ENCODE measurements around the gene RSPH6A.
A peak's percentile ranks its signal among the peaks of the same experiment; 100 is the strongest.

Gene RSPH6A

GRCh38 chr19:45768655-45768983 is 46.5 kb downstream of the RSPH6A start (continued):
- no peak for TF ChIP-seq ZNF518A (tag by site-specific recombination; conservative IDR thresholded peaks at IDR 0.05; ENCODE audit: low read depth)
- no peak for TF ChIP-seq ZSCAN30 (tag by site-specific recombination; IDR thresholded peaks at IDR 0.05)
- peak; percentile 64; the same call in 1 of the 2 replicates for TF ChIP-seq ZNF513 (tag by site-specific recombination; IDR thresholded peaks at IDR 0.05)
- TF ChIP-seq ZNF398 (tag by site-specific recombination; IDR thresholded peaks at IDR 0.05) = peak; percentile 92; the same call in 1 of the 2 replicates
- no peak for TF ChIP-seq ZSCAN5A (tag by site-specific recombination; IDR thresholded peaks at IDR 0.05)

GRCh38 chr19:45767881-45768654 is 47.0 kb downstream of the RSPH6A start:
- Histone ChIP-seq H3K4me1 (ENCODE audit: control insufficient read depth, insufficient read depth, low read length) (peaks cover 25% of the 10 kb centered on the region), H3K4me3 (ENCODE audit: low read depth, low read length) (peak overlapping the region; percentile 70), H3K27ac (ENCODE audit: extremely low read depth, low read depth, low read length) (peak overlapping the region; percentile 98), H3K9me3 (ENCODE audit: control insufficient read depth, insufficient read depth, low read depth, low read length) (no peaks in the 10 kb centered on the region), H3K36me3 (ENCODE audit: control insufficient read depth in 2 of 2, insufficient read depth in 1 of 2, low read length in 2 of 2) (peaks cover 0 to 16% of the 10 kb centered on the region in 2 experiments; a peak in 2 of 3 replicates)
- POLR2A ChIA-PET = interaction anchor here (1.0 to 7.2 kb wide), 20 partner anchors 11 to 253 kb away, joined by 3 to 133 read pairs (median 12); partner anchors contain the start of genes DMWD, FBXO46, FOXA3 and OPA3
- CTCF ChIA-PET = interaction anchor here (0.5 to 2.8 kb wide), 12 partner anchors 11 to 118 kb away, joined by 3 to 61 read pairs (median 6); partner anchors contain the start of genes FBXO46, QPCTL and SNRPD2
- TF ChIP-seq ZNF544 (tag by site-specific recombination; IDR thresholded peaks at IDR 0.05) (no peak), ZEB2 (tag by site-specific recombination; IDR thresholded peaks at IDR 0.05) (peak; percentile 12), ZNF488 (tag by site-specific recombination; IDR thresholded peaks at IDR 0.05) (no peak), ZNF26 (tag by site-specific recombination; IDR thresholded peaks at IDR 0.05) (no peak), ZBTB44 (tag by site-specific recombination; IDR thresholded peaks at IDR 0.05) (0 out of 2 replicates have a peak, but pooled peaks have one; percentile 21), ZBTB17 (tag by site-specific recombination; IDR thresholded peaks at IDR 0.05) (peak; percentile 47), KLF8 (tag by site-specific recombination; IDR thresholded peaks at IDR 0.05) (peak; percentile 86), ZSCAN18 (tag by site-specific recombination; IDR thresholded peaks at IDR 0.05) (no peak), ZNF248 (tag by site-specific recombination; IDR thresholded peaks at IDR 0.05) (no peak), REPIN1 (tag by site-specific recombination; IDR thresholded peaks at IDR 0.05; ENCODE audit: low read depth) (no peak), ZNF133 (tag by site-specific recombination; IDR thresholded peaks at IDR 0.05) (no peak), SP2 (tag by site-specific recombination; IDR thresholded peaks at IDR 0.05) (peak; percentile 35), ZNF610 (tag by site-specific recombination; IDR thresholded peaks at IDR 0.05; ENCODE audit: borderline replicate concordance) (no peak), ZFP3 (tag by site-specific recombination; IDR thresholded peaks at IDR 0.05; ENCODE audit: low read depth) (no peak)

Data from HEK293 (cell line).